ENCODE results near the gene UBL4B.

The UBL4B gene

DNA sequence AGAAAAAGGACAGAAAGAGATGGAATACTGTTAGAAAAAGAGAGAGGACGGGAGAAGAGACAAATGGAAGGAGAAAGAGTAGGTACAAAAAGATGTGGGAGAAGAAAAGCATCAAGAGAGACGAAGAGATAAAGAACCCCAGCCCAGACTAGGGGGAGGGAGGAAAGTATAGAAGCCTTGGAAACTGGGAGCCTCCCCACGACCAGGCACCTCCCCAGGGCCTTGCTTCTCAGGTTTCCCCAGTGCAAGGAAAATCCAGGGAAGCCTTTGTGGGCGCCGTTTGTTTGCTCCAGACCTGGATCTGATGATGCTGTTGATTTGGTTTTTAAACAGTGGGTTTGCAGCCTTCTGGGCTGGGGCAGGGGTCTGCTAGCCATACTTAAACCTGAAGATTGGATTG is 26.6 kb upstream of the UBL4B start:
- DNase-seq, result no peak

DNA sequence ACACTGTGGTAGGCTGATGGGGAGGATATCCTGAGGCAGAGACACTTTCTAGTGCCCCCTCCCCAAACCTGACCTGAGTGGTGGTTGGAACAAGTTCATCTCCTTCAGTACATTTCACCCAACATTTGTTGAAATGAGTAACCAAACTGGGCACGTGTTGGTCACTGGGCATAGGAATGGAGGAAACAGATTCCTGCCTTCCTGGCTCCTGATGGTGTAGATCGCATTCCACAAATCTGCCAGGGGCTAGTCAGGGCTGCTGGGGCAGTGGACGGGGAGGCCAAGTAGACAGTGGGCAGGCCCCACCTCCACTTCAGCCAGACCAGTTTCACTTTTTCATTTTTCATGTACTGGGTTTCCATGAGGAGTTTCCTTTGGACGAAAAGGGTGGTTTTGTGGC is 25.3 kb upstream of the UBL4B start:
- DNase-seq, result no peak

DNA sequence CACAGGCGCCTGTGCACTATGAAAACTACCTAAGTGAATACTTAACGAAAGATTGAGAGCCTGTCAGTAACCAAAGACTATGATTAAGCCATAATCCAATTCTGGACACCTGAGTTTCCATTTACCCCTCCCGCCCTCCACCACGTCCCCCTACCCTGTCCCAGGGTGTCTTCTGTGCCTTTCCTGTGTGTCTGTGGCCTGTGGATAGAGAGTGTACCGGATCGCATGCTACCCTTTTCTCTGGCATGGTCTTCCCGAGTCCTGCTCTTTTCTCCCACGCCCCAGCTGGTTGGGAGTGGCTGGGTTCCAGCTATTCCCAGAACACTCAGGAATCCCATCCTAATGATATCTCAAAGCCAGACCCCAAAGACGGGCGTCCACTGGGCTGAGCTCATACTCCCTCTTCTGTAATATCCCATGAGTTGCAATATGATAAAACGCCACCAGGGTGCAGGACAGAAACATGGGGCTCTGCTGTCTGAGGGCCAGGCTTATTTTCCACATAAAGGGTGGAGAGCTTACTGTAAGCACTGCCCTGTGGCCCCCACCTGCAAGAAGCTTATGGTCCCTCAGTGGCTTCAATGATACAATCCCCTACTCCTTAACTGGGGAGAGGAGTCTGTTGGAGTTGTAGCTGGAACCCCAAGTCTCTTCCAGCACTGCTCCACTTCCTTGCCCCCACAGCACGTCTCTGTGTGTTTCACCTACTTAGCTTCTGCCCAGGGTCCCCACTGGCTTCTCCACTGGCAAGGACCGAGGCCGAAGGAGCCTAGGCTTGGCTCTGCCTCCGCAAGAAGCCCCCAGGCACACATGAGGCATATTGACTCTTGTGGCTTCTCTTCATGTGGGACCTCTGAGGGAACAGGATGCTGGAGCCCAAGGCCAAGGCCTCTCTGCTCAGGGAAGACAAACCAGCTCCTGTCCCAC is 24.2 kb upstream of the UBL4B start:
- peak in 1 of 4 experiments; percentile 16 for DNase-seq

DNA sequence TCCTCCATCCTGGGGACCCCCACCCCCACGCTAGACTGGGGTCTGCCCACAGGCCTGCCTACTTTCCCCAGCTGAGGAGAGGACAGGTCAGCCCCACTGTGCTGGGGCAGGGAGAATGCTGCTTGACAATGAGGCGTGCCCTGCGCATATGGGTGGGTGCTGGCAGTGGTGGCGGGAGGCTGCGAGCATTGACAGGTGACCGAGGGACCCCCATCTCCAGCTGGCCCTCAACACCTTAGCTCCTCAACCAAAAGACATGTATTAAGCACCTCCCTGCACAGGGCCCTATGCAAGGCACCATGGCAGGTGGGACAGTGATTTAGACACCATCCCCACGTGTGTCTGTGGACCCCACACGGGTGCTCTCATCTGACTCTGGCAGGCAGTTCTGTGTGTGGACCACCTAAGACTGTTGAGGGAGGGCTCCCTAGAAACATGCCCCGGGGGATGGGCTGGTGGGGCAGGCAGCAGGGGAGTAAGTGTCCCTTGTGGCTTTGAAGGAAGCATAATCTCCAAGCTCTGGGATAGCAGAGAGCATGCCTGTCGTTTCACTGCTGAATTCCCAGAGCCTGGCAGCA is 23.4 kb upstream of the UBL4B start:
- no peak for DNase-seq

DNA sequence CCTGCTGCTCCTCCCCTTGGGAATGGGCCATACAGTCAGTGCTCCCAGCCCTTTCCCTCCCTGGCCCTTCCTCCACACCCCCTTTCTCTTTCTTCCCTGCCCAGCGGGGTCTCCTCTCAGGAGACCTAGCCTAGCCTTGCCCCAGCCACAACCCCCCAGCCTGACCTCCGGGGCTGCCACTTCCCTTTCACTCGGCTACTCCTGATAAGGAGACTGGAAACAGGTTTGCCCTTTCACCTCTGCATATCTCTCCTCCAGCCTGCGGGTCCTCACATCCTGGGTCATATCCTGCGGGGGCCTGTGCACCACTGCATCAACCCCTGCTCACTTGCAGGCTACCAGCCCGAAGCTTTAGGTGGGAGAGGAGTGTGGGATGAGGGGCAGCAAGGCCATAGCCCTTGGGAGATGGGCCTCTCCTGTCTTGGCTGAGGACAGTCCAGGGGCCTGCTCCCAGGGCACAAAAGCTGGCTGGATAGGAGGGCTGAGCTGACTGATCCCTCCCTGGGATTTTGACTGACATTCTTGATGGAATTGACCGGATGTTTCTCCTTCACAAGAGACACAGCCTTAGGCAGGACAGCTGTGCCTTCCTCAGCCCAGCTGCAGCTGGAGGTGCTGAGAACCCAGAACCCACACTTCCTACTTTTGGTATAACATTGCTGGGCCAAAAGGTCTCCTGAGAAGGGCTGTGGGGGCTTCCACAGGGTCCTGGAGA is 22.5 kb upstream of the UBL4B start:
- DNase-seq, result no peak

DNA sequence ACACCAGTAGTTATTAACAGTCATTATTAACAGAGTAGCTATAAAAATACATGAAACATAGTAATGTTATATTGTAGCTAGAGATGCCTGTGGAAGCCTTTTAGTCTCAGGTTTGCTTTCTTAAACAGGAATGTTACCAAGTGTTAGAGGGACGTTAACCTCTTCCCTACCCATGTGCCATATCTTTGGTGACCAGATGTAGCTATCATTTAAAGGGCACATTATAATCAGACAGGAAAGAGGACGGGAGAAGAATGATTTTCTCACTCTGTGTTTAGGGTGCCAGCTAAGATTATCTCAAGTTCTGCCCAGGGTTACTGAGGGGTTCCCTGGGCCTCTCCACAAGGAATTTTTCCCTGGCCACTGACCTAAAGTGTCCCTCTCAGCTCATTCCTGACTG is 20.9 kb upstream of the UBL4B start:
- DNase-seq, result no peak

DNA sequence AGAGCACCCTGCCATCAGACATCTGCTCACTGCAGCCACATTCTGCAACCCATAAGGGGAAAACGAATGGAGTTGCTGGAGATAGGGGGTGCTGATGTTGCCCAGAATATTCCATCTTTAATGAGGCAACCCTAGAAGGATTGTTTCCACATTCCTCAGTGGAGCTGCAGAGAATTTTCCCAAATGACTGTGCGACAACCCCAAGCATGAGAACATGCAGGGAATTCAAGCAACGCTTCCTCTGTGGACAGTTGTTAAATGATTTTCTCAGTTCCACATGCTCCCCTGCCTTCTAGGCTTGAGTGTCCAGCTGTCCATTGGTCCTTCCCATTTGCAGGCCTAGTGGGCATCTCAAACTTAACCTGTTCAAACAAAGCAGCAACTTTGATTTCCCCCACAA is 20.5 kb upstream of the UBL4B start:
- no peak for DNase-seq

DNA sequence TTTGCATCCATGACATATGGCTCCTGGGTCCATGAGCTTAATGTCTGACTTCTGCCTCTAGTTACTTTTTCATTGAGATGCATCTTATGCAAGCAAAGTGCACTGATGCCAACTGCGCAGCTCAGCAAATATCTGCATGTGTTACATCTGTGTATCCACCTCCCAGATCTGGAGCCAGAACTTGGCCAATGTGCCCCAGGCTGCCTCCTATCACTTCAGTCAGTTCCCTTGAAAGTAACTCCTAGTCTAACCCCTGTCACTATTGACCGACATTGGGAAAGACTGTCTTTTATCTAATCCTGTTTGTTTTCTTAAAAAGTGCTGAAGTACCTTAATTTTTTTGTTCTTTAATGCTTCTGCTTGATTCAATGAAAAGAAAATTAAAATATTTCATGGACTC is 19.3 kb upstream of the UBL4B start:
- no peak for DNase-seq

DNA sequence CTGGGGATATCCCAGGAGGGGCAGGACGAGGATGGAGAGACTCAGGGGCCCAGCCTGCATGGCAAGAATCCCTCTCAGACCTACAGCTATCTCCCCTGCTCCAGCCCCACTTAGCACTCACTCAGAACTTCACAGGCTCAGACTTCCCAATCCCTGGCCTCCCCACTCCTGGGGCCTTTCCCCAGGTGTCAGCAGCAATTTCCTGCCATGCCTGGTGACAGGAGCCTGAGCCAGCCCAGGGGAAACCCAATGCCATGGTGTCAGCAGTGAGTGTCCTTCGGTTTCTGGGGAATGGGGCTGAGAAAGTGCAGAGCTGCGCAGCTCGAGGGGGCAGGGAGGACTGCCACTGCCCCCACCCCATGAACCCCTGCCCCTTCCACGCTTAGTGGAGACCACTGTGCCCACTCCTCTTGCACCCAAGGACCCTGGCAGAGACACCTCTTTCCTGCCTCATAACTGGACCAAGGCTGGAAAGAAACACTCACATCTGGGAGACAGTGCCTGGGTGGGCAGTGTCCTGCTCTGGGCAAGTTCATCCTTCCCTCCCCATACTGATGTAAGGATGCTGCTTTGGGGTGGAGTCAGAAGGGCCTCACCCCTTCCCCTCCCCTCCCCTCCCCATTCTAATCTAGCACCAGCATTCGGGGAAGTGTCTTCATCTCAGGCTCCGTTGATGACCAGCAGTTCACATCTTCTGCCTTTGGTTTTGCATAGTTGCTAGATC is 17.1 kb upstream of the UBL4B start:
- DNase-seq, result no peak

DNA sequence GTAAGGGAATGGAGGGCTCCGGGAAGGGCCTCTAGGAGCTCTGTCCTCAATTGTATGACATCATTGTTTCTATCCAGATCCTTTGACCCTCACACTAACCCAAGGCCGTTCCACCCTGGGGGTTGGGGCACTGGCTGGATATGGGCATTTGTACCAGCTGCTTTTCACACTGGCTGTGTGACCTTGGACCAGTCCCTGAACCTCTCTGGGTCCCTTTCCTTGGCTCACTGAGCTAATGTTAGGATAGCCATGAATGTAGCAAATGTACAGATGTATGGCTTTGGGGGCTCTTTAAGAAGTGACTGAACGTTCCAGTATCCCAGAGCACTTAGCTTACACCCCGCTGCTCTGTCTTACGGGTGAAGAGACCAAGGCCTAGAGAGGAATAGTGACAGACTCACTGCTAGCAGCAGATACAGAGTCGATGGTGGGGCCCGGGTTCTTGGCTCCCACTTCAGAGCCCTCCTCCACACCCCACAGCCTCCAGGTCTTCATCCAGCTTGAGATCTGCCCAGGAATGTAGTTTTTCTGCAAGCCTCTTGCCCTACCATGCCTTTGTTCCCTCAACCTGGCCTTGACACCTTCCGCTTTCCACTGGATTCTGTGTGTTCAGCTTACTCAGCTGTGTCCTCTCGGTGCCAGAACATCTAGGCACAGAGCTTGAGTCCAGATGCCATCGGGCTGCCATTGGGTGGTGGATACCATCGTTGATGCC is 14.6 kb upstream of the UBL4B start:
- no peak for DNase-seq

DNA sequence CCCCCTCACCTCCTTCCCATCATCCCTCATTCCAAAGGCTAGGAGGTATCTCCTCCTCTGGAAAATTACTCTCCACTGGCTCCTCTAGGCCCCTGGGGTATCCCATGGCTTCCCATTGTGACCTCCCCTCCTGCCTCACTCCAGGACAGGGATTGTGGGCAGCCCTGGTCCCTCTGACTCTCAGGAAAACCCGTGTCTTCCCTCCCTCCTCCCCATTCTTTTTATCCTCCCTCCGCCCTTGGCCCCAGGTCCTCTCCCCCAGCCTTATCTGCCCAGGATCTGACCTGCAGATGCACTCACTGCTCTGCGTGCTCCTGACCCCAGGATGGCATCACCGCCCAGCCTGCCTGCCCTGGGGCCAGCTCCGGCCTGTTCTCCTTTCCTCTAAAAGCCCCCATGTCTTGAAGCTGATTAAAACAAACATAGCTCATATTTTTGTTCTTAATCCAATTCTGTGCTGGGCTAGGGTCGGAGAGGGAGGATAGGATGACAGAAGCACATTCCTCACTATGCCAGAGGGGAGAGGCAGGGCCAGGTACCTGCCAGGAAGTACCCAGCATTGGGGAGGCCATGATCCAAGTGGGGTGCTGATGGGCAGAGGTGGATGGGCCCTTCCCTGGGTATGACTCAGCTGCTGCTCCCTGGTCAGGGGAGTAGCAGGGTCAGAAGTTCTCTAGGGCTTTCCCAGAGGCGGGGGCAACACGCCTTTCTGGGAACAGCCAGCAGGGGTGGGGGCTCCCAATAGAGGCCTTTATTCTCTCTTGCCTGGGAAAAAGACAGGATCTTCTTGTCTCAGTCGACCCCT is 13.8 kb upstream of the UBL4B start:
- no peak for DNase-seq

DNA sequence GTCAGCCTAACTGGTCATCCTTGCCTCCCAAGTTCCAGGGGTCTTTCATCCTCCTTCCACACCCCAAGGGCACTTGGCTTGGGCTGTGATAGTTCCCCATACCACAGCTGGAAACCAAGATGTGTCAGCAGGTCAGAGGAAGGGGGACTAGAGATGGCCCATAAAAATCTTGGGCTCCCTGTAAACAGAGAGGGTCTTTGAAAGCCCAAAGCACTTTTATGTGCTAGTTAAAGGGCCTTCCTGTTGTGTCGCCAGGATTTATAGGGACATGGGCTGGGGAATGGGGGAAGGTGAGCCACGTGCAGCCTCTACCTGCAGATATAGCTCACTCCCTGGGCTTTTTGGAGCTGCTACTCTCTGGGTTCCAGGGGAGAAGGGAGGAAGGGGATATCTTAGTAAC is 11.9 kb upstream of the UBL4B start:
- no peak for DNase-seq

DNA sequence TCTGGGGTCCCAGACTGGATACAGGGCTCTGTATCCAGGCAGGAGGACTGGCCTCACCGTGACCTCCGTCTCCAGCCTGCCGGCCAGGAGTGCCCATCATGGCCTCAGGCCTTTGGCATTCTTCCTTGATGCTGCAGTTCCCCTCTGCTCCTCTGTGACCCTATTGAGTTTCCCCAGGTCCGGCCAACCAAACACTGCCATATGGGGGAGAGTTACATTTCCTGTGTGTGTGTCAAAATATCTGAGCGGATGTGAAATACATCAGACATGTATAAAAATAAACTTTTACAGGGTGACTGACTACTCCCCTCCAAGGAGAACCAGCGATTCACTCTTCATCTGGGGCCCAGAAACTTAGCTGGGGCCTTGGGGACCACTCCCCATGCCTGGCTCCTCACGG is 10.2 kb upstream of the UBL4B start:
- DNase-seq, result no peak

DNA sequence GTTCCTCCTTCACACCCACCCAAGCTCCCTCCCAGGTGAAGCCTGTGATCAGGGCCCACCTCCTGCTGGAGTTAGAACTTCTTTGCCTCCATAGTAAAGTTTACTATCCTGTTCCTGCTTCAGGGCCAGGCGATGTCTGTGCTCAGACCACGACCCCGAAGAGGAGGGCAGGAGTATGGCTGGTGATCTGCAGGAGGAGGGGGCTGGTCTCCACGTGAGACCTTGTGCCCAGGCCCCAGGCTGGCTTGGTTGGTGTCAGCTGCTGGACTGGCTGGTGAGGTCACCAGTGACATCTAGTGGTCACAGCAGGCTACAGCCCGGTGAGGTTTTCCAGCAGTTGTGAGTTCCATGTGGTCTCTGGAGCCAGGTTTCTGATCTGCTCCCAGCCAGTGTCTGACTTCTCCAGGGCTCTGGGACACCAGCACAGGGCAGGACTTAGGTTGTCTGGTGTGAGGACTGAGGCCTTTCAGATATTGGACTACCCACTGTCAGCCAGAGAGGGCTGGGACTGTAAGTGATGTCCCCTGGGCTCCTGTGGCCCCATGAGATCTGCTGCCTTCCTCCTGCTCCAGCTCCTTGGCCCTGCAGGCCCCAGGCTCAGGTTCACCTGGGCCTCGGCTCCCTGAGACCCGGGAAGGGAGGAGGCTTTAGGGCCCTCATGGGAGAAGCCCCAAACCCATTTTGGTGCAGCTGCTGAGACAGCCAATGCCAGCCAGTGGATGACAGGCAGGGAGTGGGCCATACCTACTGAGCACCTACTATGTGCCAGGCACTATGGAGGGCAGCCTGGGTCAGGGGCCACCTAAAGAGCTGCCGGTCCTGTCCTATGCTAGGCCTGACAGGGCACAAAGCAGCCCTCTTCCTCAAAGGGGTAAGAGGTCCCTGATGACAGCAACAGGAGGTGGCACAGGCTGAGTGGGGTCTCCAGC is 6.0 kb upstream of the UBL4B start:
- no peak for DNase-seq

DNA sequence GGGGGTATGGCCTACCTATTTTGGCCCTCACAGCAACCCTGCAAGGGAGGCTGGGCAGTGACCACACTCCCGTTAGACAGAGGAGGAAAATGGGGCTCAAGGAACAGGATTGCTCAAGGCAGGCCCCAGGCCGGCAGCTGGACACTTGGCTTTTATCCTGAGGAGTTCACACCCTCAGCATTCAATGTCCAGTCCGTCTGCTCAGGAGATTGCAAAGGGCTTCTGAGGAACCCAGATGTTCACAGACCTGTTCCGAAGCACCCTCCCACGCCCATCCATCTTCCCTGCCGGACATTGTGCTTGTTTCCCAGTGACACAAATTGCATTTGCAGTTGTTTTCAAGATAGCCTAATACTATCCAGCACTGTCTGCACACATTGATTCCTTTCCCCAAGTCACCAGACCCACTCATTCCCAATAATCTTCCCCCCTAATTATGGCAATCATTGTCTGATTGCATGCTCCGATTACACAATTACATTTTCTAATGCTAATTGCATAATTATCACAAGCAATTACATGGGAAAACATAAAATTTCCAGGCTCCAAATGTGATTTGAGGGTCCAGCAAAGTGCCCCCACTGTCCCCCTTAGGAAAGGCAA is 4.3 kb upstream of the UBL4B start:
- no peak for DNase-seq

DNA sequence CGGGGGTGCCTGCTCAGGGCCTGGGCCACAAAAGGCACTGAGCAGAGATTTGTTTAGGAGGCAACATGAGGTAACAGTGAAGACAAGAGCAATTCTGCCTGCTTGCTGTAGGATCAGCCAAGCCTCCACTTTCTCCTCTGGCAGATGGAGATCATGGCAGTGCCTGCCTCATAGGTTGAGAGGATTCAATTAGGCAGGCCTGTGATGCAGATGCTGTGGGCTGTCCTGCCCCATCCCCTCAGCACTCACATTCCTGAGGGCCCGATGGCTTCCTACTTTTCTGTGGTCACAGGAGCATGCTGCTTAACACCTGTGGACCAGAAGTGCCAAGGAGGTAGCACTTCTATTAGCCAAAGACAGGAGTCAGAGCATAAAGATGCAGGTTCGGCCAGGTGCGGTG is 1.2 kb upstream of the UBL4B start:
- no peak for DNase-seq

DNA sequence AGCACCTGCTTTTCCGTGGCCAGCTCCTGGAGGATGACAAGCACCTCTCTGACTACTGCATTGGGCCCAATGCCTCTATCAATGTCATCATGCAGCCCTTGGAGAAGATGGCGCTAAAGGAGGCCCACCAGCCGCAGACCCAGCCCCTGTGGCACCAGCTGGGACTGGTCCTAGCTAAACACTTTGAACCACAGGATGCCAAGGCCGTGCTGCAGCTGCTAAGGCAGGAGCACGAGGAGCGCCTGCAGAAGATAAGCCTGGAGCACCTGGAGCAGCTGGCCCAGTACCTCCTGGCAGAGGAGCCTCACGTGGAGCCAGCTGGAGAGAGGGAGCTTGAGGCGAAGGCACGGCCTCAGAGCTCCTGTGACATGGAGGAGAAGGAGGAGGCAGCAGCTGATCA is 413 bp downstream of the UBL4B start:
- DNase-seq, result no peak

DNA sequence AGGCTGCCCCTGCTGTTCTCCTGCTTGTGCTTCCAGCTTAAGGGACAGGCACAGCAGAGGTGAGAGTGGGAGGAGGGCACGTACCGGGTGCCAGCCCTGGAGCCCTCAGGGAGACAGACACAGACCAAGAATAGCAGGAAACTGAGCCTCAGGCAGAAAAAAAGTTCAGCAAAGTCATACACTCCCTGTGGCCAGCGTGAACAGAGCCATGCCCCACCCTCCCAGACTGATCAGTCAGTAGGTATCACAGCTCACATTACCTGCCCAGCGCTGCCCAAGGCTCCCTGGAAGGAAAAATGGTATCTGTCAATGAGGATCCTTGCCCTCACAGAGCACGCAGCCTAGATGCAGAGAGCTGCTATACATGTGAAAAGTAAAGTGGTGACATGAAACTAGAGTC is 1.3 kb downstream of the UBL4B start:
- DNase-seq, result no peak

DNA sequence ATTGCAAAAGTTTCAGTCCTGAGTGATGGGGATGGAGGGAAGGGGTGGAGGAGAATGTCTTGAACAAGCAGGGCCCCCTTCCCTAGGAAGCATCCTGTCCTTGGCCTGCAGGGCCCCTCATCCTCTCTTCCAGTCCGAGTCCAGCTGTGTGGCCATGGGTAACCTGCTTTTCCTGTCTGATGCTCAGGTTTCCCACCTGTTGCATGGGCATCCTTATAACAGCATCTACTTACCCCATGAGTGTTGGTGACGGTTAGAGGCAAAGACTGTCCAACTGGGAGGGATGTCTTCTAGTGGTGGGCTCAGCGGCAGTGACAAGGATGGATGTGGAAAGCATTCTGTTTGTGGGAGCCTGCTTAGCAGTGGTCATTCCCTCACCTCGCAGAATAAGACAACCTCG is 1.9 kb downstream of the UBL4B start:
- DNase-seq, result no peak

DNA sequence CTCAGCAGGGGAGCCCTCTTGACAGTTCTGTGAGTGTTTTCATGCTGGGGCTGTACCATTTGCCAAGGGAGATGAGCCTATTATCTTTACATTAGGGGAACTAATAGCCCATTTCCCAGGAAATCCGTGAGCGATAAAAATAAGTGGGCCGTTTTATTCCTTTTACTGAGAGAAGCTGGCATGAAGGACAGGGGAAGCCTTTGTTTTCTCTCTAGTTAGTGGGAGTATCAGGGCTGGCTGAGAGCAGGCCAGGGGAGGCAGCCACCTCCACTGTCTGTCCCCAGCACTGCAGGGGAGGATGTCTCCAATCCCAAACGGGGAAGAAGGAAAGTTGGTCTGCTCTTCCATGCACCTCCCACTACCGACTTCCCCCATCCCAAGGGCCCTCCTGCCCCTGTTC is 2.5 kb downstream of the UBL4B start:
- DNase-seq, result no peak
